HUES6 (cell line): ENCODE results near the gene COL21A1.

Experiments used
- H3K27ac ChIP-seq: 2 replicates; pipeline ENCODE4 v1.7.0; 2013; ENCODE audit warnings: low read depth, mild to moderate bottlenecking, low read length, inconsistent platforms
- H3K27me3 ChIP-seq: 2 replicates; pipeline ENCODE4 v1.6.1; 2013; ENCODE audit warnings: low read length; ENCODE audit not compliant: control insufficient read depth, insufficient read depth
- H3K36me3 ChIP-seq: 2 replicates; pipeline ENCODE4 v1.6.1; 2013; ENCODE audit warnings: low read length; ENCODE audit not compliant: control insufficient read depth, insufficient read depth
- H3K4me1 ChIP-seq: 2 replicates; pipeline ENCODE4 v1.6.1; 2013; ENCODE audit warnings: low read length; ENCODE audit not compliant: control insufficient read depth, insufficient read depth
- H3K4me3 ChIP-seq: 2 replicates; pipeline ENCODE4 v1.5.1; 2013; ENCODE audit warnings: low read depth, low read length
- H3K9ac ChIP-seq: one replicate; pipeline ENCODE4 v1.6.1; 2013; ENCODE audit warnings: mild to moderate bottlenecking, low read length
- H3K9me3 ChIP-seq: 2 replicates; pipeline ENCODE4 v1.6.1; 2013; ENCODE audit warnings: low read depth, low read length; ENCODE audit not compliant: control insufficient read depth, insufficient read depth

The COL21A1 gene

GRCh38 chr6:56154076-56154475 is 93.3 kb downstream of the COL21A1 start:
- Histone ChIP-seq H3K4me1 (0 out of 2 replicates have a peak, but pooled peaks cover 3% of the 10 kb centered on the region), H3K4me3 (no peak overlapping the region), H3K27me3 (no peaks in the 10 kb centered on the region), H3K9me3 (peaks cover 16% of the 10 kb centered on the region; the same call in 1 of the 2 replicates), H3K27ac (no peak overlapping the region), H3K9ac (no peak overlapping the region), H3K36me3 (no peaks in the 10 kb centered on the region)

- Histone ChIP-seq H3K27me3 (no peaks in the 10 kb centered on the region), H3K36me3 (no peaks in the 10 kb centered on the region), H3K9me3 (peaks cover 16% of the 10 kb centered on the region; the same call in 1 of the 2 replicates), H3K4me1 (0 out of 2 replicates have a peak, but pooled peaks cover 3% of the 10 kb centered on the region), H3K27ac (no peak overlapping the region), H3K9ac (no peak overlapping the region), H3K4me3 (no peak overlapping the region)
Measured at GRCh38 chr6:56152611-56153010, 94.8 kb downstream of the COL21A1 start.

- Histone ChIP-seq H3K9ac (no peak overlapping the region), H3K27me3 (no peaks in the 10 kb centered on the region), H3K36me3 (no peaks in the 10 kb centered on the region), H3K4me1 (0 out of 2 replicates have a peak, but pooled peaks cover 3% of the 10 kb centered on the region), H3K4me3 (no peak overlapping the region), H3K9me3 (peaks cover 16% of the 10 kb centered on the region; the same call in 1 of the 2 replicates), H3K27ac (no peak overlapping the region)
Measured at GRCh38 chr6:56151609-56152224, 95.7 kb downstream of the COL21A1 start.

GRCh38 chr6:56148488-56149186 is 98.7 kb downstream of the COL21A1 start:
- Histone ChIP-seq H3K4me3 (no peak overlapping the region), H3K27me3 (no peaks in the 10 kb centered on the region), H3K4me1 (no peaks in the 10 kb centered on the region), H3K36me3 (no peaks in the 10 kb centered on the region), H3K9ac (no peak overlapping the region), H3K27ac (no peak overlapping the region), H3K9me3 (peaks cover 6% of the 10 kb centered on the region; the same call in 1 of the 2 replicates)

GRCh38 chr6:56147766-56148165 is 99.6 kb downstream of the COL21A1 start:
- Histone ChIP-seq H3K4me1 (no peaks in the 10 kb centered on the region), H3K9me3 (peaks cover 3% of the 10 kb centered on the region; the same call in 1 of the 2 replicates), H3K27ac (no peak overlapping the region), H3K27me3 (no peaks in the 10 kb centered on the region), H3K9ac (no peak overlapping the region), H3K4me3 (no peak overlapping the region), H3K36me3 (no peaks in the 10 kb centered on the region)

- H3K27me3 ChIP-seq = no peaks in the 10 kb centered on the region
- H3K9ac ChIP-seq = no peak overlapping the region
- no peak overlapping the region for H3K4me3 ChIP-seq
- H3K36me3 ChIP-seq = no peaks in the 10 kb centered on the region
- H3K27ac ChIP-seq = no peak overlapping the region
- no peaks in the 10 kb centered on the region for H3K9me3 ChIP-seq
- no peaks in the 10 kb centered on the region for H3K4me1 ChIP-seq
Measured at GRCh38 chr6:56146086-56146485, 101.3 kb downstream of the COL21A1 start.

- H3K36me3 ChIP-seq = no peaks in the 10 kb centered on the region
- no peaks in the 10 kb centered on the region for H3K4me1 ChIP-seq
- H3K9me3 ChIP-seq = no peaks in the 10 kb centered on the region
- H3K9ac ChIP-seq = no peak overlapping the region
- H3K27me3 ChIP-seq = no peaks in the 10 kb centered on the region
- no peak overlapping the region for H3K27ac ChIP-seq
- H3K4me3 ChIP-seq = no peak overlapping the region
Measured at GRCh38 chr6:56145616-56146015, 101.8 kb downstream of the COL21A1 start.

- Histone ChIP-seq H3K4me1 (no peaks in the 10 kb centered on the region), H3K27ac (no peak overlapping the region), H3K9ac (no peak overlapping the region), H3K9me3 (no peaks in the 10 kb centered on the region), H3K27me3 (no peaks in the 10 kb centered on the region), H3K4me3 (no peak overlapping the region), H3K36me3 (no peaks in the 10 kb centered on the region)
Measured at GRCh38 chr6:56144538-56145324, 102.6 kb downstream of the COL21A1 start.

GRCh38 chr6:56143796-56144195 is 103.6 kb downstream of the COL21A1 start:
- Histone ChIP-seq H3K4me3 (no peak overlapping the region), H3K4me1 (no peaks in the 10 kb centered on the region), H3K27me3 (no peaks in the 10 kb centered on the region), H3K9me3 (no peaks in the 10 kb centered on the region), H3K9ac (no peak overlapping the region), H3K27ac (no peak overlapping the region), H3K36me3 (no peaks in the 10 kb centered on the region)

- no peak overlapping the region for H3K9ac ChIP-seq
- no peak overlapping the region for H3K27ac ChIP-seq
- no peaks in the 10 kb centered on the region for H3K36me3 ChIP-seq
- H3K9me3 ChIP-seq = no peaks in the 10 kb centered on the region
- H3K4me3 ChIP-seq = no peak overlapping the region
- H3K27me3 ChIP-seq = no peaks in the 10 kb centered on the region
- H3K4me1 ChIP-seq = no peaks in the 10 kb centered on the region
Measured at GRCh38 chr6:56140090-56140489, 107.3 kb downstream of the COL21A1 start.

- peaks cover 6% of the 10 kb centered on the region; the same call in 1 of the 2 replicates for H3K9me3 ChIP-seq
- H3K9ac ChIP-seq = no peak overlapping the region
- H3K27me3 ChIP-seq = no peaks in the 10 kb centered on the region
- no peak overlapping the region for H3K4me3 ChIP-seq
- H3K36me3 ChIP-seq = no peaks in the 10 kb centered on the region
- no peaks in the 10 kb centered on the region for H3K4me1 ChIP-seq
- H3K27ac ChIP-seq = no peak overlapping the region
Measured at GRCh38 chr6:56115715-56116114, 131.7 kb downstream of the COL21A1 start.
